CD14-positive monocyte (primary cell): ENCODE measurements around the gene PLD6. TPM values are rescaled to one million over a fixed set of nuclear protein-coding genes. Genes with fewer than 3 reads are reported as not detected.

Experiments
- DNase-seq, 3 donors: peaks; one replicate each; pipeline ENCODE4 v3.0.0-alpha.2; 2011 to 2022
- H2AFZ ChIP-seq: 2 replicates; pipeline ENCODE4 v1.6.0; 2012; ENCODE audit warnings: mild to moderate bottlenecking, low read depth, low read length, inconsistent platforms; ENCODE audit not compliant: insufficient read depth, poor library complexity, severe bottlenecking
- H3K27ac ChIP-seq, 2 donors: 1 replicate in 1 of 2; 2 replicates in 1 of 2; pipeline ENCODE4 v1.5.1; 2012 to 2013; ENCODE audit warnings: low read length in 2 of 2, control low read depth in 1 of 2, inconsistent platforms in 1 of 2, low read depth in 1 of 2, mild to moderate bottlenecking in 1 of 2
- H3K27me3 ChIP-seq, 2 donors: one replicate each; pipeline versions ENCODE4 v1.6.0 to v1.6.1; 2011 to 2013; ENCODE audit warnings: low read length in 2 of 2; ENCODE audit not compliant: control insufficient read depth in 2 of 2, insufficient read depth in 2 of 2
- H3K36me3 ChIP-seq, 2 donors: replicated peaks in 1 of 2; 1 replicate in 1 of 2; 2 replicates in 1 of 2; pipeline versions ENCODE4 v1.5.1 to v1.6.1; 2012 to 2013; ENCODE audit warnings: low read length in 2 of 2, control low read depth in 1 of 2, inconsistent platforms in 1 of 2, mild to moderate bottlenecking in 1 of 2; ENCODE audit not compliant: insufficient read depth in 2 of 2, control insufficient read depth in 1 of 2
- H3K4me1 ChIP-seq, 2 donors: 1 replicate in 1 of 2; 2 replicates in 1 of 2; pipeline versions ENCODE4 v1.5.1 to v1.6.1; 2012 to 2013; ENCODE audit warnings: low read length in 2 of 2, control low read depth in 1 of 2, inconsistent platforms in 1 of 2, mild to moderate bottlenecking in 1 of 2, moderate library complexity in 1 of 2; ENCODE audit not compliant: insufficient read depth in 2 of 2, control insufficient read depth in 1 of 2
- H3K4me2 ChIP-seq: replicated peaks from 2 replicates; pipeline ENCODE3; 2012; ENCODE audit warnings: low read length, moderate library complexity, mild to moderate bottlenecking; ENCODE audit not compliant: poor library complexity, severe bottlenecking; ENCODE audit errors: extremely low read depth
- H3K4me3 ChIP-seq, 3 experiments: fragments of 200-600 bp in 1 of 3; sonication (generic) in 1 of 3; replicated peaks in 1 of 3; 1 replicate in 2 of 3; 2 replicates in 1 of 3; pipeline ENCODE4 v1.5.1; 2011 to 2013; ENCODE audit warnings: low read length in 3 of 3, mild to moderate bottlenecking in 3 of 3, control low read depth in 2 of 3, low read depth in 2 of 3, inconsistent platforms in 1 of 3, moderate library complexity in 1 of 3
- H3K79me2 ChIP-seq: 2 replicates; pipeline ENCODE4 v1.6.0; 2012; ENCODE audit warnings: mild to moderate bottlenecking, control low read depth, inconsistent platforms, low read length, moderate library complexity; ENCODE audit not compliant: insufficient read depth
- H3K9ac ChIP-seq: 2 replicates; pipeline ENCODE4 v1.6.0; 2017; ENCODE audit warnings: low read length, mild to moderate bottlenecking; ENCODE audit not compliant: insufficient read depth, poor library complexity, severe bottlenecking
- H3K9me3 ChIP-seq, 2 donors: replicated peaks in 1 of 2; 1 replicate in 1 of 2; 2 replicates in 1 of 2; pipeline versions ENCODE4 v1.5.1 to v1.6.1; 2012 to 2013; ENCODE audit warnings: low read length in 2 of 2, control low read depth in 1 of 2; ENCODE audit not compliant: control insufficient read depth in 1 of 2, insufficient read depth in 1 of 2
- H4K20me1 ChIP-seq: 2 replicates; pipeline ENCODE4 v1.6.0; 2012; ENCODE audit warnings: mild to moderate bottlenecking, low read length, control low read depth, moderate library complexity; ENCODE audit not compliant: insufficient read depth
- H3K27ac Mint-ChIP-seq, 7 donors: one replicate each; pipeline ENCODE4 v1.8.0; 2020; ENCODE audit warnings: mild to moderate bottlenecking in 7 of 7, mixed read lengths in 7 of 7, moderate library complexity in 6 of 7, inconsistent platforms in 2 of 7
- H3K27me3 Mint-ChIP-seq, 3 donors: one replicate each; pipeline ENCODE4 v1.8.0; 2021 to 2022; ENCODE audit warnings: low read depth in 3 of 3, mild to moderate bottlenecking in 3 of 3, mixed read lengths in 3 of 3, moderate library complexity in 3 of 3, inconsistent platforms in 1 of 3
- H3K36me3 Mint-ChIP-seq, 2 donors: one replicate each; pipeline ENCODE4 v1.8.0; 2020; ENCODE audit warnings: mixed read lengths in 2 of 2, inconsistent platforms in 1 of 2, mild to moderate bottlenecking in 1 of 2
- H3K4me1 Mint-ChIP-seq: one replicate; pipeline ENCODE4 v1.8.0; 2020; ENCODE audit warnings: mild to moderate bottlenecking, mixed read lengths
- H3K4me3 Mint-ChIP-seq, 2 donors: one replicate each; pipeline ENCODE4 v1.8.0; 2020; ENCODE audit warnings: mild to moderate bottlenecking in 2 of 2, mixed read lengths in 2 of 2, moderate library complexity in 1 of 2
- H3K9me3 Mint-ChIP-seq, 7 donors: one replicate each; pipeline ENCODE4 v1.8.0; 2020 to 2022; ENCODE audit warnings: mixed read lengths in 7 of 7, mild to moderate bottlenecking in 6 of 7, moderate library complexity in 6 of 7, inconsistent platforms in 2 of 7
- WGBS: methylation state at CpG from one replicate; pipeline ENCODE4 v1.1.5; 2013; ENCODE audit warnings: missing lambda C conversion rate; ENCODE audit not compliant: insufficient coverage; 5-methylcytosine and 5-hydroxymethylcytosine counted together
- intact Hi-C, 2 donors: fragments of 100-400 bp; cut with micrococcal nuclease; formaldehyde crosslinking; loops; one replicate each; pipeline versions ENCODE4 v1.15.0 to v1.15.1; 2023
- polyA plus RNA-seq, 3 donors: library from polyadenylated mRNA; depleted of rRNA in 1 of 3; unstranded in 2 of 3; stranded (reverse) in 1 of 3; fragments of 300-500 nt in 2 of 3; fragments of >200 nt in 1 of 3; fragmentation: Illumina TruSeq in 2 of 3; gene quantifications; 1 replicate in 2 of 3; 2 replicates in 1 of 3; pipeline ENCODE4 v1.2.3, GENCODE V29; 2012 to 2021
- TF ChIP-seq, protein P1 (sequence below): fragments of 200-600 bp; IDR thresholded peaks from one replicate; pipeline ENCODE4 v1.8.0; 2022; ENCODE audit warnings: antibody characterized with exemption, mild to moderate bottlenecking

PLD6 gene
- polyA plus RNA-seq, 3 donors, result 0.16 to 0.76 (median 0.50) TPM

DNA sequence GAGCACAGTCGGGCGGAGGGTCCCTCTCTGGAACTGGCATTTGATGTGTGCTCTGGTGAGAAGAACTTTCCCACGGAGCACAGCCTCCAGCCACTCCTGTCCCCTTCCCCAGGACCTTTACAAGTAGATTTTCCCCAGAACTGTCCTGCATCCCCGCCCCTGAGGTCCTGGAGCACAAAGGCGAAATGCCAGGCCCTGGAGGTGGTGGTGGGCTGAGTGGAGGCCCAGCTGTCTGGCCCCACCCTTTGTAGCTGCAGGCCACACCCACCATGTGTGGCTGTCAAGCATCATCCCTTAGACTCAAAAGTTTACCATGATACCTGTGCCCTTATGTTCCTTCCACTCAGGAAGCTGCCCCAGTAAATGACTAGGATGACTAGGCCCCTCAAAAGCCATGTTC, 37.7 kb downstream of the PLD6 start:
- Histone ChIP-seq H3K36me3 (peaks cover 59 to 94% of the 10 kb centered on the region in 2 donors), H3K4me1 (peaks cover 0 to 3% of the 10 kb centered on the region in 2 donors), H4K20me1 (no peaks in the 10 kb centered on the region), H3K4me3 (no peak overlapping the region), H3K27me3 (no peaks in the 10 kb centered on the region), H2AFZ (no peak overlapping the region), H3K9me3 (no peaks in the 10 kb centered on the region), H3K9ac (no peak overlapping the region), H3K79me2 (no peaks in the 10 kb centered on the region), H3K27ac (no peak overlapping the region), H3K4me2 (no peak overlapping the region)
- DNase-seq, result no peak
- peaks cover 68 to 85% of the 10 kb centered on the region in 2 donors for H3K36me3 Mint-ChIP-seq
- peaks cover 0 to 4% (median 2%) of the 10 kb centered on the region in 3 donors for H3K27me3 Mint-ChIP-seq
- no peak overlapping the region for H3K4me3 Mint-ChIP-seq
- H3K4me1 Mint-ChIP-seq, result peaks cover 9% of the 10 kb centered on the region
- H3K9me3 Mint-ChIP-seq, result no peaks in the 10 kb centered on the region
- H3K27ac Mint-ChIP-seq, result peak overlapping the region in 1 of 7 donors; percentile 2
- intact Hi-C loops, result no loop called here
- TF ChIP-seq, protein P1, sequence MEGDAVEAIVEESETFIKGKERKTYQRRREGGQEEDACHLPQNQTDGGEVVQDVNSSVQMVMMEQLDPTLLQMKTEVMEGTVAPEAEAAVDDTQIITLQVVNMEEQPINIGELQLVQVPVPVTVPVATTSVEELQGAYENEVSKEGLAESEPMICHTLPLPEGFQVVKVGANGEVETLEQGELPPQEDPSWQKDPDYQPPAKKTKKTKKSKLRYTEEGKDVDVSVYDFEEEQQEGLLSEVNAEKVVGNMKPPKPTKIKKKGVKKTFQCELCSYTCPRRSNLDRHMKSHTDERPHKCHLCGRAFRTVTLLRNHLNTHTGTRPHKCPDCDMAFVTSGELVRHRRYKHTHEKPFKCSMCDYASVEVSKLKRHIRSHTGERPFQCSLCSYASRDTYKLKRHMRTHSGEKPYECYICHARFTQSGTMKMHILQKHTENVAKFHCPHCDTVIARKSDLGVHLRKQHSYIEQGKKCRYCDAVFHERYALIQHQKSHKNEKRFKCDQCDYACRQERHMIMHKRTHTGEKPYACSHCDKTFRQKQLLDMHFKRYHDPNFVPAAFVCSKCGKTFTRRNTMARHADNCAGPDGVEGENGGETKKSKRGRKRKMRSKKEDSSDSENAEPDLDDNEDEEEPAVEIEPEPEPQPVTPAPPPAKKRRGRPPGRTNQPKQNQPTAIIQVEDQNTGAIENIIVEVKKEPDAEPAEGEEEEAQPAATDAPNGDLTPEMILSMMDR, result no peak
- no CpG with 5 or more reads among the region's 5 CpGs for WGBS

DNA sequence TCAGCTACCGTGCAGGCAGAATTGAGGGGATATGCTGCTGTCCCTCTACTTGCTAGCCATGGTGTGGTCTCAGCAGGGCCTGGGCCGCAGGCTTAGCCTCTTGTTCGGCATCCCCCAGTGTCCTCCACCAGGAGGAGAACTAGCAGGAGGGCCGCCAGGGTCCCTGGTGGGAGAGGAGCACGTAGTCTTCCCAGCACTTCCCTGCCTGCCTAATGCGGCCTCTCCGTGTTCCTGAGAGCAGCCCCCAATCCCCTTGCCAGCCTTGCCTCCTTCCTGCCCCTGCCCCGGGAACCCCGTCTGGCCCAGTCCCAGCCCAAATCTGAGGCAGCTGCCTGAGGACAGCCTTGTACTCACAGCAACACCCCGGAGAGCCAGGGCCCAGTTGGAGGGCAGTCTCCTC, 38.1 kb downstream of the PLD6 start:
- Histone ChIP-seq H3K36me3 (peaks cover 59 to 94% of the 10 kb centered on the region in 2 donors), H3K79me2 (no peaks in the 10 kb centered on the region), H2AFZ (no peak overlapping the region), H3K27me3 (no peaks in the 10 kb centered on the region), H3K4me3 (no peak overlapping the region), H4K20me1 (no peaks in the 10 kb centered on the region), H3K9me3 (no peaks in the 10 kb centered on the region), H3K27ac (no peak overlapping the region), H3K9ac (no peak overlapping the region), H3K4me2 (no peak overlapping the region), H3K4me1 (peaks cover 0 to 3% of the 10 kb centered on the region in 2 donors)
- Mint-ChIP-seq H3K4me3 (no peak overlapping the region), H3K27me3 (peaks cover 0 to 4% (median 2%) of the 10 kb centered on the region in 3 donors), H3K36me3 (peaks cover 70 to 85% of the 10 kb centered on the region in 2 donors), H3K4me1 (peaks cover 9% of the 10 kb centered on the region), H3K27ac (peak overlapping the region in 1 of 7 donors; percentile 3), H3K9me3 (no peaks in the 10 kb centered on the region)
- TF ChIP-seq, protein P1, result no peak
- intact Hi-C loops, result no loop called here
- DNase-seq, result no peak
- WGBS, result 95% methylated on average over 9 of the region's 10 CpGs
